ENCODE data around the gene LYST.
"Not testable (repeated sequence)": the region's sequence is repeated elsewhere in the genome, so short reads cannot be mapped to it uniquely, and the experiment has no call there.

The LYST gene

DNA sequence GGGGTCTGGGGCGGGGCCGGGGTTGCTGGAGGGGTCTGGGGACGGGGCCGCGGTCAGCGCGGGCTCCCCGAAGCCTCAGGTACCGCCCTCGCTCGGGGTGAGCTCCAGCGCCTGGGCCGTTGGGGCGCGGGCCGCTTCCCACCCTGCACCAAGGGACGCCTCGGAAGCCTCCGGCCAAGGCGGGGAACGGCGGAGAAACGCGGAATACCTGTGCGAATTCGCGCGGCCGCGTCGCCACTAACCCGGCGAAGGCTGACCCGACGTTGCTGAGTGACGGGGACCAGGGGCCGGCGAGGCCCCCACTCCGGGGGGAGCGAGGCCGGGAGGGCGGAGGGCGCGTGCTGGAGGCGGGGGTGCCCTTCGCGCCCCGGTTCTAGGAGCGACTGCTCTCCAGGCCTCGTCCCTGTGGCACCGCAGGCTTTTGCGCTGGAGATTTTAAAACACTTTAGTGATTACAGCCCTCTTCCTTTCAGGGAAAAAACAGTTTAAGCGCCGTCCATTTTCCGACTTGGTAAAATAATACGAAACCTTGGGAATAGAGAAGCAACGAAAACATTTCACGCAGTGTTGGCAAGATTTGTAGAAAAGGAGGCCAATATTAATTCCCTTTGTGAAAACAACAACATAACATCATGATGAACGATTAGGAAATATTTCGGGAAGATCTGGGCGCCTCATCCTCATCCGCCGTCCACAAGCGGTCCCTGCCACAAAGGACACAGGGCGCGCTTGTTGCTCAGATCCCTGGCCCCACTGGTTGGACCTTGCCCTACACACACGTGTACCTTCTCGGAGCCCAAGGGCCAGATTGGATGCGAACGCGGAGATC is 216.2 kb downstream of the LYST start:
- Histone ChIP-seq H3K4me3 (peak overlapping the region; percentile 41 to 58 (median 46); a peak in 17 of 20 replicates), H3K4me1 (peaks cover 9 to 23% (median 16%) of the 10 kb centered on the region in 10 experiments; a peak in 19 of 20 replicates), H3K9ac (no peak overlapping the region), H3K9me3 (replicated peaks in 1 of 11) (peaks cover 13 to 33% (median 25%) of the 10 kb centered on the region in 11 experiments; a peak in 21 of 22 replicates), H4K20me1 (peaks cover 0 to 31% (median 10%) of the 10 kb centered on the region in 11 experiments; a peak in 11 of 22 replicates), H3K36me3 (no peaks in the 10 kb centered on the region), H3K27me3 (peaks cover 71 to 90% (median 82%) of the 10 kb centered on the region in 11 experiments), H3K4me2 (peak overlapping the region; percentile 45 to 87 (median 69); a peak in 21 of 22 replicates), H3K27ac (no peak overlapping the region)
- no peak for TF ChIP-seq Cebpa-rat (IDR thresholded peaks at IDR 0.05)

DNA sequence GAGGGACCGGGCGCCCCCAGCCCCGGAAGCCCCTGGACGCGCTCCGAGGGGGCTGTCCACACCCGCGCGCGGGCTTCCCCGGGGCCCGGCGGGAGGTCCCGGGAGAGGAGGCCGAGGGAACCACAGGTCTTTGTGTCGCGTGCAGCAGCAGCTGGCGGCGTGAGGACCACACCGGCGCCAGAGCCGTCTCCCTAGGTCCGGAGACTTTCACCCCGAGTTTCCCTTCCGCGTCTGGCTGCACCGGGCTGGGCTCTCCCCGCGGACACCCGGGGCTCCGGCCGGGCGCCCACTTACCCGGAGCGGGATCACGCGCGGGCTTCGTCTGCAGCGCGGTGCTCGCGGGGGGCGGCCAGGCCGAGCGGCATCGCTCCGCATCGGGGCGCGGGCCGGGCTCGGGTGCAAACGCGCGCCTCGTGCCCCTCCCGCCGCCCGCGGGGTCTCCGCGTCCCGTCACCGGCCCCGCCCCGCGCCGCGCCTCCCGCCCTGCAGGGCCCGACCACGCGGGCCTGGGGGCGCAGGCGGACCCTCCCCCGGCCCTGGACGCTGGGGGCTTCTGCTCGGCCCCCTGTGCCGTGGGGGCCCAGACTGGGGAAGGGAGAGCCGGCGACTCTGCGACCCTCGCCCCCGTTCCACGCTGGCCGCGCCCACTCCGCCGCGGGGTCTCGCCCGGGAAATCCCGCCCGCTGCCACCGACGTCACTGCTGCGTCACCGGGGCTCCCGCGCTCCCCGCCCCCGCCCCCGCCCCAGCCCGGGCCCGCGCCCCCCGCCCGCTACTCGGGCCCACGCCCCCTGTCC is 217.1 kb downstream of the LYST start, which contains the start of gene GNG4:
GNG4 (minus strand) TSS at position 417 of the 796 bp plus-strand sequence. CDS start 65,946 bp downstream, outside the sequence.
- Histone ChIP-seq H3K27me3 (peaks cover 71 to 93% (median 82%) of the 10 kb centered on the region in 11 experiments), H4K20me1 (peaks cover 0 to 37% (median 10%) of the 10 kb centered on the region in 11 experiments; a peak in 11 of 22 replicates), H3K4me2 (peak within 1 kb of the TSS; percentile 93 to 99 (median 98)), H3K9ac (peak within 1 kb of the TSS in 8 of 11 experiments; percentile 13 to 62 (median 28); a peak in 8 of 22 replicates), H3K9me3 (replicated peaks in 1 of 11) (peaks cover 13 to 30% (median 24%) of the 10 kb centered on the region in 11 experiments; a peak in 21 of 22 replicates), H3K4me1 (peaks cover 9 to 23% (median 16%) of the 10 kb centered on the region in 10 experiments; a peak in 19 of 20 replicates), H3K27ac (no peak within 1 kb of the TSS), H3K4me3 (peak within 1 kb of the TSS; percentile 51 to 72 (median 62)), H3K36me3 (no peaks in the 10 kb centered on the region)
- no peak for TF ChIP-seq Cebpa-rat (IDR thresholded peaks at IDR 0.05)

DNA sequence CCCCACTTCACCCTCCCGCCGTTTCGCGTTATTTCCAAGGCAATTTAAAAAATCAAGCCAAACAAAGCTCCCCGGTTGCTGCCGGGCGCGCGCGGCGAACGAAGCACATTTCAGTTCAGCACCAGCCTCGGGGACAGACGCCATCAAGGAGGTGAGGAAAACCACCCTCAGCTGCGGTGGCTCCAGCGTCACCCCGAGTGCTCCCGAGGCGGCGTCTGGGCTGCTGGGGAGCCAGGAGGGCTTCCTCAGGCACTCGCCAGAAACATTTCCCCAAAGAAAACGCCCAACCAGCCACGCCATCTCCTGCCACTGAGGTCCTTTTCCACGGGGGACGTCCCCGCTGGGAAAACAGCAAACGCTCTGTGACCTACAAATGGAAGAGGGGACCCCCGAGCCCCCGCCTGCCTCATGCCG is 217.7 kb downstream of the LYST start:
- H3K4me2 ChIP-seq = peak overlapping the region; percentile 93 to 99 (median 98)

DNA sequence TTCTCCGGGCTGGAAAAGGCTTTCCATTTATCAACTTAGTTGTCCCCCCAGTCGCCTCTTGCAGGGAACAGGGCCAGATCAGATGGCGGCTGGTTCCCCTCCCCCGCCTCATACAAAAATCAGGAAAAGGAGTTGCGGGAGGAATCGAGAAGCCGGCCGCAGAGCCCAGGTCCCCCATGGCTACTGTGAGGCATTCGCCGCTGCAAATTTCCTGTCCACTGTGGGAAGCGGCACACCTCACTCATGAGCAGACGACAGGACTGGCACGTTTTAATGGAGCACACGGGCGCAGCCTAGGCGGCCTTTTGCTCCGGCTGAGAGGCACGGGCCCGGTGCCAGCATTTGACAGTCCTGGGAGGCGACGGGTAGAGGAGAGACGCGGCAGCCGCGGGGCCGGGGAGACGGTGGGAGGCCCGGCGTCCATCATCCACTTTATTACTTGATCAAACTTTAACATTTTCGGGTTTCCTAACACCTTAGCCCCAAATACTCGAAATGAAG is 218.2 kb downstream of the LYST start:
- Histone ChIP-seq H3K9ac (no peak overlapping the region), H3K4me1 (peaks cover 9 to 23% (median 16%) of the 10 kb centered on the region in 10 experiments; a peak in 19 of 20 replicates), H3K4me3 (peak overlapping the region in 7 of 10 experiments; percentile 25 to 72 (median 63); a peak in 12 of 20 replicates), H3K4me2 (peak overlapping the region; percentile 93 to 99 (median 98)), H4K20me1 (peaks cover 0 to 48% (median 10%) of the 10 kb centered on the region in 11 experiments; a peak in 12 of 22 replicates), H3K27ac (no peak overlapping the region), H3K9me3 (replicated peaks in 1 of 11) (peaks cover 11 to 22% (median 17%) of the 10 kb centered on the region in 11 experiments; a peak in 19 of 22 replicates), H3K27me3 (peaks cover 70 to 86% (median 76%) of the 10 kb centered on the region in 11 experiments), H3K36me3 (no peaks in the 10 kb centered on the region)
- no peak for TF ChIP-seq Cebpa-rat (IDR thresholded peaks at IDR 0.05)

More for the DNA sequence above, 217.7 kb downstream of the LYST start:
- Histone ChIP-seq H3K36me3 (no peaks in the 10 kb centered on the region), H3K9ac (peak overlapping the region in 6 of 11 experiments; percentile 13 to 62 (median 24); a peak in 4 of 22 replicates), H3K4me3 (peak overlapping the region; percentile 51 to 72 (median 62)), H3K9me3 (replicated peaks in 1 of 11) (peaks cover 13 to 26% (median 21%) of the 10 kb centered on the region in 11 experiments; a peak in 21 of 22 replicates), H3K27ac (no peak overlapping the region), H3K27me3 (peaks cover 71 to 91% (median 77%) of the 10 kb centered on the region in 11 experiments), H4K20me1 (peaks cover 0 to 43% (median 10%) of the 10 kb centered on the region in 11 experiments; a peak in 11 of 22 replicates), H3K4me1 (peaks cover 9 to 23% (median 16%) of the 10 kb centered on the region in 10 experiments; a peak in 19 of 20 replicates)
- no peak for TF ChIP-seq Cebpa-rat (IDR thresholded peaks at IDR 0.05)

DNA sequence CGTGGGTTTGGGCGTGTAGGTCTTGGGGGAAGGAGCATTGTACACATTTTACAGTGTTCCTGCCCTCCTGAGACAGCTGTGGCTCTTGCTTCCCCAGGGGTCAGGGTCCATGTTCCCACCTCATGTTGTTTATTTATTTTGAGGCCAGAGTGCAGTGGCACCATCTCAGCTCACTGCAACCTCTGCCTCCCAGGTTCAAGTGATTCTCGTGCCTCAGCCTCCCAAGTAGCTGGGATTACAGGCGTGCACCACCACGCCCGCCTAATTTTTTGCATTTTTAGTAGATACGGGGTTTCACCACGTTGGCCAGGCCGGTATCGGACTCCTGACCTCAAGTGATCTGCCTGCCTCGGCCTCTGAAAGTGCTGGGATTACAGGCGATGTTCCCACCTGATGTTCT is 219.2 kb downstream of the LYST start:
- Histone ChIP-seq H3K4me1 (peaks cover 13 to 31% (median 23%) of the 10 kb centered on the region in 10 experiments), H3K9me3 (replicated peaks in 1 of 11) (peaks cover 11 to 22% (median 17%) of the 10 kb centered on the region in 11 experiments; a peak in 19 of 22 replicates), H4K20me1 (peaks cover 0 to 55% (median 12%) of the 10 kb centered on the region in 11 experiments; a peak in 12 of 22 replicates), H3K27me3 (peaks cover 65 to 76% (median 67%) of the 10 kb centered on the region in 11 experiments)
- not testable (repeated sequence) for H3K4me2 ChIP-seq, H3K27ac ChIP-seq, H3K4me3 ChIP-seq, H3K36me3 ChIP-seq, H3K9ac ChIP-seq

DNA sequence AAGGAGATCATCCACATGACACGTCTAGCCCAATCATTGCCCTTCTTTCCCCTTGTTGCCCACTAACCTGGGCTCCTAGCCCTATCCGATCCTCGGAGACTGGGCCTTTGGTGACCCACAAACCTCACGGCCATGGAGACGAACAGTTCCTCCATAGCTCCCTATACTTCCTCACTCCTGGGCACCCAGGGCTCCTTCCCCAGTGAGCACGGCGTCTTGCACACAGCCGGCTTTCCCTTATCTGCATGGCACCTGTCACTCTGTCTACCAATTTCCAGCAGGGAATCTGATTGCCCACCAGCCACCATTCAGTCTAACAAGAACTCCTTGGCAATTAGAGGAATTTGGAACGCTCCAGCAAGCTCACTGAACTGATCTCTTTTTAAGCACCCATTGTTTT is 220.2 kb downstream of the LYST start:
- H3K4me2 ChIP-seq = no peak overlapping the region
- no peaks in the 10 kb centered on the region for H3K36me3 ChIP-seq
- peaks cover 54 to 66% (median 59%) of the 10 kb centered on the region in 11 experiments for H3K27me3 ChIP-seq
- peaks cover 24 to 42% (median 34%) of the 10 kb centered on the region in 10 experiments for H3K4me1 ChIP-seq
- H3K9ac ChIP-seq = no peak overlapping the region
- H3K9me3 ChIP-seq (replicated peaks in 1 of 11) = peaks cover 5 to 12% (median 11%) of the 10 kb centered on the region in 11 experiments; a peak in 19 of 22 replicates
- no peak for TF ChIP-seq Cebpa-rat (IDR thresholded peaks at IDR 0.05)
- H4K20me1 ChIP-seq = peaks cover 0 to 55% (median 12%) of the 10 kb centered on the region in 11 experiments; a peak in 12 of 22 replicates
- no peak overlapping the region for H3K4me3 ChIP-seq
- H3K27ac ChIP-seq = no peak overlapping the region

DNA sequence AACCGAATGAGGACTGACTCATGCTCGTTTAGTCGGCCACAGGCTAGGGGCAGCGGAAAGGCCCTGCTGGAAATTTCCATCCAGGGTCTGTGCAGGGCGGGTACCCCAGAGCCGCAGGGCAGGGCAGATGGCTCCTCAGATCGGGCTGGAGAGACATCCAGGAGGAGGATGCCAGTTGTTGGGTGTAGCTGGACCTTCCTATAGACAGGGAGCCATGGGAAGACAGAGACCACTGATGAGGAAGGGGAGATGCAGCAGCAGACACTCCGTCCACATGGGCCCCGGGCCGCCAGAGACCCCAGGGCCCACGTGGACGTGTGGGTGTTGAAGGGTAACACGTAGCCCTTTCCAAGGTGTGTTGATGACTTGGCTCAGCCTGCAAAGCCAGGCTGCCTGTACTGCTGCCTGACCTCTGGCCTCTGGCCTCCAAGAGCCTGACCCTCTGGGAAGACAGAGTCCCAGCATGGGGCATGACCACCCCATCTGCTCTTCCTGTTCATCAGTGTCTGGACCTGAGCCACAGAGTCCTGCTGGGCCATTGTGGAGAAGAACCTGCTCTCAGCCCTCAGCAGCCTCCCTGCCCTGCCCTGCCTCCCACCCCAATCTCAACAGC is 221.9 kb downstream of the LYST start:
- Histone ChIP-seq H3K4me2 (no peak overlapping the region), H4K20me1 (peaks cover 0 to 44% (median 10%) of the 10 kb centered on the region in 11 experiments; a peak in 10 of 22 replicates), H3K36me3 (no peaks in the 10 kb centered on the region), H3K4me3 (no peak overlapping the region), H3K9ac (no peak overlapping the region), H3K4me1 (peaks cover 28 to 50% (median 47%) of the 10 kb centered on the region in 10 experiments), H3K9me3 (replicated peaks in 1 of 11) (no peaks in the 10 kb centered on the region), H3K27ac (no peak overlapping the region), H3K27me3 (peaks cover 40 to 51% (median 45%) of the 10 kb centered on the region in 11 experiments)
- no peak for TF ChIP-seq Cebpa-rat (IDR thresholded peaks at IDR 0.05)

Measured in BLaER1 treated with 17β-estradiol and CSF1 and Interleukin-3, amounts not matched to agents 10 nM and 100 nM (cell line).